ENCODE data around the gene ZFP36L2. TPM values are rescaled to one million over a fixed set of nuclear protein-coding genes. Genes with fewer than 3 reads are reported as not detected.

Gene ZFP36L2
- total and polyA plus RNA-seq, 2 experiments from 2014 or later = 37.9 to 38.4 TPM

DNA sequence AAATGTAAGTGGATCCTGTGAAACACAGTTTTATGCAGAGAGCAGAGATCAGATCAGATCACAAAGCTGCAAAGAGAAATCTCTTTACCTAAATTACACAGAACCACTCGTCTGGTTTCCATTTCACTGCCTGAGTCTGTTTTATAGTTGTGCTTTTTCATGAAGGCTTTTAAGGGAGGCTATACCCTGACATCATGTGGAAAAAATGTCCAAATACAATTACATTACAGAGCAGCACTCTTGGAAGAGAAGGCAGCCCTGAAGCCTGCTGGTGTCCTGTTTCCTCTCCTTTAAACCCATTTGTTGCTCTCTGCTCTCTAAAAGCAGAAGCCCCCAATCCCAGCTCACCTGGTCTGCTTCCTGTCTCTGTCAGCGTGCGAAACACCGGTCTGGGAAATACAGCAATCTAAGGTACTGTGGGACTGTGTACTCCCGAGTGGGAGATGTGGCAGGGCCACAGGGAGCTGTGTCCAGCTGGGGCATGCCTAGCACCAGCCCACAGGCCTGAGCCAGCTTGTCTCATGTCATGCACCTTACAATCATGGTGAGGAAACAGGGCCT, 24.8 kb upstream of the ZFP36L2 start (continued):
- TF ChIP-seq, protein P1, sequence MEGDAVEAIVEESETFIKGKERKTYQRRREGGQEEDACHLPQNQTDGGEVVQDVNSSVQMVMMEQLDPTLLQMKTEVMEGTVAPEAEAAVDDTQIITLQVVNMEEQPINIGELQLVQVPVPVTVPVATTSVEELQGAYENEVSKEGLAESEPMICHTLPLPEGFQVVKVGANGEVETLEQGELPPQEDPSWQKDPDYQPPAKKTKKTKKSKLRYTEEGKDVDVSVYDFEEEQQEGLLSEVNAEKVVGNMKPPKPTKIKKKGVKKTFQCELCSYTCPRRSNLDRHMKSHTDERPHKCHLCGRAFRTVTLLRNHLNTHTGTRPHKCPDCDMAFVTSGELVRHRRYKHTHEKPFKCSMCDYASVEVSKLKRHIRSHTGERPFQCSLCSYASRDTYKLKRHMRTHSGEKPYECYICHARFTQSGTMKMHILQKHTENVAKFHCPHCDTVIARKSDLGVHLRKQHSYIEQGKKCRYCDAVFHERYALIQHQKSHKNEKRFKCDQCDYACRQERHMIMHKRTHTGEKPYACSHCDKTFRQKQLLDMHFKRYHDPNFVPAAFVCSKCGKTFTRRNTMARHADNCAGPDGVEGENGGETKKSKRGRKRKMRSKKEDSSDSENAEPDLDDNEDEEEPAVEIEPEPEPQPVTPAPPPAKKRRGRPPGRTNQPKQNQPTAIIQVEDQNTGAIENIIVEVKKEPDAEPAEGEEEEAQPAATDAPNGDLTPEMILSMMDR (conservative IDR thresholded peaks at IDR 0.05; ENCODE audit: low read depth in 2 of 2) = no peak
- TF ChIP-seq EZH2phosphoT487 (IDR thresholded peaks at IDR 0.05; ENCODE audit: unreplicated experiment) (no peak), POLR2AphosphoS5 (IDR thresholded peaks at IDR 0.05; ENCODE audit: low read depth) (no peak)

GRCh38 chr2:43250015-43250414, 23.6 kb upstream of the ZFP36L2 start:
- no peak for ATAC-seq
- H3K27ac ChIP-seq (ENCODE audit: low read depth) = no peak overlapping the region
- no peak overlapping the region for H3K4me3 ChIP-seq
- Mint-ChIP-seq H3K27me3 (ENCODE audit: insufficient read depth, low read depth, poor library complexity) (peaks cover 4% of the 10 kb centered on the region), H3K27ac (no peak overlapping the region), H3K36me3 (ENCODE audit: low read depth) (0 out of 3 replicates have a peak, but pooled peaks cover 3% of the 10 kb centered on the region), H3K9me3 (no peaks in the 10 kb centered on the region; the same call in 2 of the 3 replicates), H3K4me1 (peaks cover 8% of the 10 kb centered on the region; the same call in 2 of the 3 replicates), H3K4me3 (no peak overlapping the region)
- H3F3A ChIP-seq (replicated peaks; ENCODE audit: low read depth) = no peaks in the 10 kb centered on the region
- no peaks in the 10 kb centered on the region for H3K79me2 ChIP-seq (replicated peaks; ENCODE audit: insufficient read depth)
- no peak overlapping the region for H3K4me2 ChIP-seq
- H2AFZ ChIP-seq = no peak overlapping the region
- H3K9me2 ChIP-seq (ENCODE audit: insufficient read depth) = no peaks in the 10 kb centered on the region
- DNase-seq (ENCODE audit: low spot score) = no peak
- H3K36me3 ChIP-seq (ENCODE audit: insufficient read depth) = no peaks in the 10 kb centered on the region
- no peaks in the 10 kb centered on the region for H3K4me1 ChIP-seq (ENCODE audit: insufficient read depth)
- no peaks in the 10 kb centered on the region for H3K27me3 ChIP-seq (ENCODE audit: insufficient read depth)
- no peaks in the 10 kb centered on the region; the same call in 1 of the 2 replicates for H4K20me1 ChIP-seq (replicated peaks; ENCODE audit: insufficient read depth)
- TF ChIP-seq REST (IDR thresholded peaks at IDR 0.05; ENCODE audit: unreplicated experiment) (no peak), POLR2AphosphoS5 (IDR thresholded peaks at IDR 0.05; ENCODE audit: low read depth) (no peak), EZH2phosphoT487 (IDR thresholded peaks at IDR 0.05; ENCODE audit: unreplicated experiment) (no peak), ZNF462 (CRISPR knock-in tag; IDR thresholded peaks at IDR 0.05) (no peak), EZH2 (IDR thresholded peaks at IDR 0.05; ENCODE audit: low read depth, unreplicated experiment) (no peak), CREB1 (CRISPR knock-in tag; IDR thresholded peaks at IDR 0.05; ENCODE audit: low read depth) (no peak), ZNF331 (CRISPR knock-in tag; IDR thresholded peaks at IDR 0.05; ENCODE audit: low read depth) (no peak), NANOG (IDR thresholded peaks at IDR 0.05; ENCODE audit: borderline replicate concordance) (no peak), STAT1 (IDR thresholded peaks at IDR 0.05; ENCODE audit: unreplicated experiment) (no peak), JUNB (IDR thresholded peaks at IDR 0.05; ENCODE audit: unreplicated experiment) (no peak)
- TF ChIP-seq, protein P1 (conservative IDR thresholded peaks at IDR 0.05; ENCODE audit: low read depth in 2 of 2) = no peak

All from GM23338 (cell line).